ENCODE measurements around the gene PPP3CA. TPM values are rescaled to one million over a fixed set of nuclear protein-coding genes. Genes with fewer than 3 reads are reported as not detected.

The PPP3CA gene
- total RNA-seq, 6 experiments from 2014 or later: 12.1 to 14.5 (median 13.1) TPM

DNA sequence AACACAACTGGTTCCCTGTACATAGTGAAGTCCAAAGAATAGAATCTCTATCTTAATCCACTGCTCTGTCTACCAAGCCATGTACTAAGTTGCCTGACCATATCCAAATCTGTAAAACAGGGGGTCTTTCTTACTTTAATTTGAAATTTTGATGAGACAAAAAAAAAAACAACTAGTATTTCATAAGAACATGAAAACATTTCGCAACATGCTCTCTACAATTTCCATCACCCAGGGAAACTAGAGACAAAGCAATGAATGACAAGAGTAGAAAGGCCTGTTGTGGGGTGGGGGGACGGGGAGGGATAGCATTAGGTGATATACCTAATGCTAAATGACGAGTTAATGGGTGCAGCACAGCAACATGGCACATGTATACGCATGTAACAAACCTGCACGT lies 279.9 kb downstream of the PPP3CA start:
- Histone ChIP-seq H3K4me1 (peaks cover 0 to 18% (median 0%) of the 10 kb centered on the region in 4 donors), H3K4me3 (no peak overlapping the region), H3K27ac (no peak overlapping the region), H3K36me3 (no peaks in the 10 kb centered on the region), H3K27me3 (no peaks in the 10 kb centered on the region), H3K9me3 (no peaks in the 10 kb centered on the region)
- TF ChIP-seq, protein P1, sequence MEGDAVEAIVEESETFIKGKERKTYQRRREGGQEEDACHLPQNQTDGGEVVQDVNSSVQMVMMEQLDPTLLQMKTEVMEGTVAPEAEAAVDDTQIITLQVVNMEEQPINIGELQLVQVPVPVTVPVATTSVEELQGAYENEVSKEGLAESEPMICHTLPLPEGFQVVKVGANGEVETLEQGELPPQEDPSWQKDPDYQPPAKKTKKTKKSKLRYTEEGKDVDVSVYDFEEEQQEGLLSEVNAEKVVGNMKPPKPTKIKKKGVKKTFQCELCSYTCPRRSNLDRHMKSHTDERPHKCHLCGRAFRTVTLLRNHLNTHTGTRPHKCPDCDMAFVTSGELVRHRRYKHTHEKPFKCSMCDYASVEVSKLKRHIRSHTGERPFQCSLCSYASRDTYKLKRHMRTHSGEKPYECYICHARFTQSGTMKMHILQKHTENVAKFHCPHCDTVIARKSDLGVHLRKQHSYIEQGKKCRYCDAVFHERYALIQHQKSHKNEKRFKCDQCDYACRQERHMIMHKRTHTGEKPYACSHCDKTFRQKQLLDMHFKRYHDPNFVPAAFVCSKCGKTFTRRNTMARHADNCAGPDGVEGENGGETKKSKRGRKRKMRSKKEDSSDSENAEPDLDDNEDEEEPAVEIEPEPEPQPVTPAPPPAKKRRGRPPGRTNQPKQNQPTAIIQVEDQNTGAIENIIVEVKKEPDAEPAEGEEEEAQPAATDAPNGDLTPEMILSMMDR (IDR thresholded peaks at IDR 0.05): no peak
- no peak for TF ChIP-seq POLR2A (IDR thresholded peaks at IDR 0.05)
- no peak for ATAC-seq
- DNase-seq: no peak
- WGBS (ENCODE audit: insufficient coverage, low coverage, low lambda C conversion rate, missing lambda C conversion rate): 89% methylated on average over 4 of the region's 5 CpGs
- intact Hi-C loops (cut with DNase I): no loop called here

DNA sequence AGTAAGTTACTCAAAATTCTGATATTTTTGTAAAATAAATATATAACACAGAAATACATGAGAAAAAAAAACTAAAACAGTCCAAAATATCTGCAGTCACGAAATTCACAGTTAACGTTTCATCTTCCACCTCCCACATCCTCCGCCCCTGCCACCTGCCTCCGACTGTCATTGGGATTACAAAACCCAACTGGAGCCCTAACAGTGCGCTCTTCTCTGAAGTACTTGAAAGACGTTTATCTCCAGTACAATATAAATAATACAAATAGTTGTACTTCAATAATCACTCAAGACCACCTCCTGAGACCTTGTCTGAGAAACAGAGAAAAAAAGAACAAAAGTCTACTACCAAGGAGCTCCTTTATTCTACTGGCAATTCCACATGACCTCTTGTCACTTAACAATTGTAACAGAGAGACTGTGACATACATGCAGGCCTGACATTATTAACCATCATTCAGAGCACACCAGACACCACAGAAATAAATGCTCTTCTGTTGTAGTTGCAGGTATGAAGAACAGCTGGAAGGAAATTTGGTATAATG lies 280.6 kb downstream of the PPP3CA start:
- DNase-seq (no peak), ATAC-seq (no peak)
- Histone ChIP-seq H3K27ac (peak overlapping the region in 1 of 3 donors; percentile 7), H3K4me3 (no peak overlapping the region), H3K36me3 (no peaks in the 10 kb centered on the region), H3K4me1 (peaks cover 0 to 18% (median 0%) of the 10 kb centered on the region in 4 donors), H3K27me3 (no peaks in the 10 kb centered on the region), H3K9me3 (no peaks in the 10 kb centered on the region)
- intact Hi-C loops (cut with DNase I): no loop called here
- WGBS (ENCODE audit: insufficient coverage, low coverage, low lambda C conversion rate, missing lambda C conversion rate): 89% methylated on average over 6 of the region's 6 CpGs
- TF ChIP-seq POLR2A (IDR thresholded peaks at IDR 0.05): no peak
- TF ChIP-seq, protein P1 (IDR thresholded peaks at IDR 0.05): no peak

DNA sequence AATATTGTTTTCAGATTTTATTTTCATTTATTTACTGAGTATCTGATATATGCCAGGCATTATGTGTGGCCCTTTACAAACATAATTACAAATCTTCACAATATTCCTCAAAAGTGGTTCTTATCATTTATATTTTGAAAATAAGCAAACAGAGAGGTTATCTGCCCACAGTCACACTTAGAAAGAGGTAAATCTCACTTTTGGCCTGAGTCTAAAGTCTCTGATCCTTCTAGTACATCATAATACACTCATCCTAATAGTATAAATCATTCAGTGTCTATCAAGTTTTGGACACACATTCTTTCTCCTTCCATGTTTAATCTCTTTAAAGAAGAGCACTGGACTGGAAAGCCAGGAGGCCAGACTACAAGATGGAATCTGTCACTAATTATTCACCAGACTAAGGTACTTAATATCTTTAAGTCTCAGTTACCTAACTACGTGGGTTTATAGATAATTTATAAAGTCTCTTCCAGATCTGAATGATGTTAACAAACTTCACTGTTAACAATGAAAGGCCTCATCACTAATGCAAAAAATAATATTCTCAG lies 281.3 kb downstream of the PPP3CA start:
- no peak overlapping the region for H3K4me3 ChIP-seq
- TF ChIP-seq, protein P1 (IDR thresholded peaks at IDR 0.05): no peak
- no peak for TF ChIP-seq POLR2A (IDR thresholded peaks at IDR 0.05)
- peaks cover 0 to 18% (median 0%) of the 10 kb centered on the region in 4 donors for H3K4me1 ChIP-seq
- H3K27ac ChIP-seq: peak overlapping the region in 1 of 3 donors; percentile 7
- peak in 1 of 4 donors; percentile 72 for ATAC-seq
- DNase-seq: no peak
- intact Hi-C loops (cut with DNase I): no loop called here
- no peaks in the 10 kb centered on the region for H3K27me3 ChIP-seq
- no peaks in the 10 kb centered on the region for H3K36me3 ChIP-seq
- WGBS (ENCODE audit: insufficient coverage, low coverage, low lambda C conversion rate, missing lambda C conversion rate): 86% methylated on average over 1 of the region's 1 CpG
- no peaks in the 10 kb centered on the region for H3K9me3 ChIP-seq

DNA sequence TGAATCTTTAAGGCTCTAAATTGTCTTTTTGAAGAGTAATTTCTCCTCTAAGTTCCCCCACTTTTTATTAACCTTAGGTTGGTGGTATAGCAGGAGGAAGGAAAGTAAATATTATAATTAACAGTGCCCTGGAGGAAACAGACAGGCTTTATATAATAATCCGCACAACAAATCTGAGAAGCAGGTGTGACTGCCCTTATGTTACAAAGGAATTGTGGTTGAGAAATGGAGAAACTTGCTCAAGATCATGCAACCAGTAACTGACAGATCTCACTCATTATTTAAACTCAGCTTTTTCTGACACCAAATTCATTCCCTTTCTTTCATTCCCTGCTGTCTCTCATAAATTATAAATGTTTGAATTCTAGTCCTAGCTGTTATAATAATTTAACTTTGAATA lies 282.0 kb downstream of the PPP3CA start:
- Histone ChIP-seq H3K4me1 (peaks cover 0 to 18% (median 0%) of the 10 kb centered on the region in 4 donors), H3K27ac (peak overlapping the region in 1 of 3 donors; percentile 3), H3K36me3 (no peaks in the 10 kb centered on the region), H3K4me3 (no peak overlapping the region), H3K27me3 (no peaks in the 10 kb centered on the region), H3K9me3 (no peaks in the 10 kb centered on the region)
- no peak for TF ChIP-seq POLR2A (IDR thresholded peaks at IDR 0.05)
- TF ChIP-seq, protein P1 (IDR thresholded peaks at IDR 0.05): no peak
- intact Hi-C loops (cut with DNase I): no loop called here
- no peak for DNase-seq
- peak in 1 of 4 donors; percentile 16 for ATAC-seq
- WGBS (ENCODE audit: insufficient coverage, low coverage, low lambda C conversion rate, missing lambda C conversion rate): 79% methylated on average over 1 of the region's 1 CpG

All from right lobe of liver (tissue), 6 donors.